H1 (cell line): ENCODE measurements around the gene SLC5A12. TPM values are rescaled to one million over a fixed set of nuclear protein-coding genes. Genes with fewer than 3 reads are reported as not detected.

Experiments
- CHD2 ChIP-seq: IDR thresholded peaks from 2 replicates; pipeline ENCODE4 v1.6.1; 2012; ENCODE audit warnings: low read length, improper control_type of control experiment
- KDM5A ChIP-seq: fragments of 200-600 bp; IDR thresholded peaks from 2 replicates; pipeline ENCODE4 v1.7.1; 2012; ENCODE audit warnings: mild to moderate bottlenecking, low read length, inconsistent platforms, mixed read lengths
- ZNF274 ChIP-seq: IDR thresholded peaks from 2 replicates; pipeline ENCODE4 v1.7.0; 2012; ENCODE audit warnings: low read length, borderline replicate concordance; ENCODE audit errors: extremely low read depth
- polyA plus RNA-seq, 7 experiments: library from polyadenylated mRNA; depleted of rRNA in 3 of 7; stranded (reverse) in 5 of 7; unstranded in 2 of 7; fragments of >200 nt in 5 of 7; fragments of 200-250 nt in 2 of 7; gene quantifications; 1 replicate in 5 of 7; 2 replicates in 1 of 7; 4 replicates in 1 of 7; pipeline versions ENCODE4 v1.2.1 to v1.2.3, GENCODE V29; 2011 to 2013; ENCODE audit warnings: missing spikeins in 2 of 7, mixed read lengths in 2 of 7
- total RNA-seq: library from RNA; stranded (reverse); fragmentation: NEBNext Ultra II Directional; extraction: Animal tissue kit (Norgen Biotek cat#: 25700); gene quantifications from 2 replicates; pipeline ENCODE4 v1.2.1, GENCODE V29; 2021

The SLC5A12 gene
- total and polyA plus RNA-seq, 2 of the 8 experiments (the other 6 are each of a cell fraction or from before 2014, with no cell fraction given), result 1.3 to 1.4 TPM

DNA sequence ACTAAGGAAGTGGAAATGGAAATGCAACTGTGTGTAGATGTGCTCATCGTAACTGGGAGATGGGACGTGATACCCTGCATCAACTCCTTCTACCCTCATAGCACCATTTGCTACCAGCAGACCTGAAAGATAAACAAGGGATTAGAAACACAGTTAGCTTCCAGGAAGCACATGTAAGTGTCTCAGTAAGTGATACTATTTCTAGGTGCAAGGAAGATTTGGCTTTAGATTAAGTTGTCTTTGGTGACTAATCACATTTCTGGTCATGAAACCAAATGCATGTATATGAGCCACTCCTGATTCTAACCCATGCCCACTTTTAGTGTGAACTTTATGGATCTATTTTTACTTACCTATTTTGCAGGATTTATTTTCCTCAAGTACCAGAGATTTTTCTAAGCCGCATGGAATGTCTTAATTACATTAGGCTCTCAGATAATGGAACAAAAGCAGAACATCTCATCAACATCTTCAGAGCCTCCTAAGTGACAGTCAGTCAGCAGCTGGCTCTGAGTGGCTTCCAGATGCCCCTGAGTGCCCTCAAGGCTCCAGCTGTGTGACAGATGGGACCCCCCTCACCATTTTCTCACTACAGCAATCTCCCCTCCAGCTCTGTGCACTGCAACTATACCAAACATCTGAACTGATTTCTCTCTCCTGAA lies 21.2 kb downstream of the SLC5A12 start (continued):
- TF ChIP-seq CHD2, result no peak
- no peak for TF ChIP-seq KDM5A
- TF ChIP-seq ZNF274, result no peak
- TF ChIP-seq, all 59 proteins: peak for 0
